HUES64 (cell line): Measurements from ENCODE around the gene TNRC18.

ENCODE experiments used
- H3K27ac ChIP-seq: 2 replicates; pipeline ENCODE4 v1.7.0; 2013; ENCODE audit warnings: low read depth, low read length, inconsistent platforms
- H3K27me3 ChIP-seq: 2 replicates; pipeline ENCODE4 v1.6.1; 2013; ENCODE audit warnings: mild to moderate bottlenecking, low read length; ENCODE audit not compliant: insufficient read depth
- H3K36me3 ChIP-seq: 2 replicates; pipeline ENCODE4 v1.6.1; 2013; ENCODE audit warnings: mild to moderate bottlenecking, low read length; ENCODE audit not compliant: insufficient read depth
- H3K4me1 ChIP-seq: 2 replicates; pipeline ENCODE4 v1.6.1; 2013; ENCODE audit warnings: mild to moderate bottlenecking, low read length, moderate library complexity; ENCODE audit not compliant: insufficient read depth
- H3K4me3 ChIP-seq: 2 replicates; pipeline ENCODE4 v1.5.1; 2013; ENCODE audit warnings: mild to moderate bottlenecking, low read length, moderate library complexity
- H3K9ac ChIP-seq: 2 replicates; pipeline ENCODE4 v1.6.1; 2013; ENCODE audit warnings: mild to moderate bottlenecking, low read depth, low read length
- H3K9me3 ChIP-seq: 2 replicates; pipeline ENCODE4 v1.6.1; 2013; ENCODE audit warnings: low read depth, low read length; ENCODE audit not compliant: insufficient read depth
- WGBS: fragments of 150-250, 120-280 bp; methylation state at CpG from one replicate; pipeline ENCODE4 v1.1.7; 2013; ENCODE audit warnings: missing lambda C conversion rate; 5-methylcytosine and 5-hydroxymethylcytosine counted together

TNRC18 gene

GRCh38 chr7:5436003-5436678, 12.5 kb upstream of the TNRC18 start:
- no peak overlapping the region for H3K27ac ChIP-seq
- H3K36me3 ChIP-seq: no peaks in the 10 kb centered on the region
- 85% methylated on average over 5 of the region's 5 CpGs for WGBS
- peaks cover 8% of the 10 kb centered on the region for H3K27me3 ChIP-seq
- H3K9me3 ChIP-seq: peaks cover 9% of the 10 kb centered on the region; the same call in 1 of the 2 replicates
- no peak overlapping the region for H3K4me3 ChIP-seq
- no peak overlapping the region for H3K9ac ChIP-seq
- H3K4me1 ChIP-seq: no peaks in the 10 kb centered on the region

DNA sequence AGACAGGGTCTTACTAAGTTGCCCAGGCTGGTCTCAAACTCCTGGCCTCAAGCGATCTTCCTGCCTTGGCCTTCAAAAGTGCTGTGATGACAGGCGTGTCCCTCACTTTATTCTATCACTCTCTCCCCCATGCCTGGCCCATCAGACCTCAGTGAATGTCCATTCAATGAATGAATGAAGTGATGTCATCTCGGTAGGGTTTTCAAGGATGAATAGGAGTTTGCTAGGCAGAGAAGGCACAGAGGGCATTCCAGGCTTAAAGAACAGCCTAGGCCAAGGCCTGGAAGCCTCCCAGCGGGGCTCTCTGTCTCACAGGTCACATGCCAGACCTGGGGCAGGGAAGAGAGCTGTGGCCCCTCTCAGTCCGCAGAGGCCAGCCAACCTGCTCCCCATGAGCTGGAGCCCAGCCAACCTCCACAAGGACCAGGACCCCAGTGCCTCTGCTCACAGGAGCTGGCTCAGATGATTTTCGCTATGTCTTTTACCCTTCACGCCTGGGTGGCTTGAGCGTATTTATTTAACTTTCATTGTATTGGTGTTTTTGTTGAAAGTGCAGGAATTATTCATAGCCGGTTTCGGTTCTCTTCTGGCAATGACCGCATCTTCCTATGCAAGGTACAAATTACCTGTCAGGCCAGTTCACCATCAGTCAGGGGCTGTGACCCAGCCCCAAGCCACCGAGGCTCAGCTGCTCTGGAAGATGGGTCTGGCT, 11.8 kb upstream of the TNRC18 start:
- no peak overlapping the region for H3K4me3 ChIP-seq
- WGBS: 88% methylated on average over 12 of the region's 12 CpGs
- H3K9me3 ChIP-seq: peaks cover 9% of the 10 kb centered on the region; the same call in 1 of the 2 replicates
- H3K36me3 ChIP-seq: no peaks in the 10 kb centered on the region
- H3K27ac ChIP-seq: no peak overlapping the region
- peaks cover 15% of the 10 kb centered on the region for H3K27me3 ChIP-seq
- H3K9ac ChIP-seq: no peak overlapping the region
- H3K4me1 ChIP-seq: no peaks in the 10 kb centered on the region

GRCh38 chr7:5433181-5433580, 9.5 kb upstream of the TNRC18 start:
- H3K9ac ChIP-seq: no peak overlapping the region
- WGBS: 95% methylated on average over 3 of the region's 3 CpGs

DNA sequence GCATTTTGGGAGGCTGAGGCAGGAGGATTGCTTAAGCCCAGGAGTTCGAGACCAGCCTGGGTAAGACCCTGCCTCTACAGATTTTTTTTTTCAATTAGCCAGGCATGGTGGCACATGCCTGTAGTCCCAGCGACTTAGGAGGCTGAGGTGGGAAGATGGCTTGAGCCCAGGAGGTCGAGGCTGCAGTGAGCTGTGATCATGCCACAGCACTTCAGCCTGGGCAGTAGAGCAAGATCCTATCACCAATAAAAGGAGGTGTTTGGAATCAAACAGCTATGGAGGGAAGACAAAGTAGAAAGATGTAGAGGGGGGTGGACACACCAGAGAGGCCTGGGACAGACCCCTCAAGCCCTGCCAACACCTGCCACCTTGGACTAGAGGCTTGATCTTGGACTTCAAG, 9.1 kb upstream of the TNRC18 start:
- Histone ChIP-seq H3K9ac (no peak overlapping the region), H3K4me1 (peaks cover 16% of the 10 kb centered on the region), H3K27ac (no peak overlapping the region), H3K9me3 (peaks cover 9% of the 10 kb centered on the region; the same call in 1 of the 2 replicates), H3K27me3 (peaks cover 42% of the 10 kb centered on the region), H3K36me3 (no peaks in the 10 kb centered on the region), H3K4me3 (no peak overlapping the region)
- 94% methylated on average over 3 of the region's 3 CpGs for WGBS

More at GRCh38 chr7:5433181-5433580, 9.5 kb upstream of the TNRC18 start:
- Histone ChIP-seq H3K9me3 (peaks cover 9% of the 10 kb centered on the region; the same call in 1 of the 2 replicates), H3K36me3 (no peaks in the 10 kb centered on the region), H3K27ac (no peak overlapping the region), H3K4me3 (no peak overlapping the region), H3K27me3 (peaks cover 37% of the 10 kb centered on the region), H3K4me1 (peaks cover 16% of the 10 kb centered on the region)

- H3K36me3 ChIP-seq: no peaks in the 10 kb centered on the region
- 71% methylated on average over 4 of the region's 4 CpGs for WGBS
- H3K27me3 ChIP-seq: peaks cover 46% of the 10 kb centered on the region
- H3K9me3 ChIP-seq: peaks cover 6% of the 10 kb centered on the region; the same call in 1 of the 2 replicates
- peaks cover 16% of the 10 kb centered on the region for H3K4me1 ChIP-seq
- no peak overlapping the region for H3K9ac ChIP-seq
- no peak overlapping the region for H3K4me3 ChIP-seq
- H3K27ac ChIP-seq: no peak overlapping the region
These were observed 8.0 kb upstream of the TNRC18 start for GRCh38 chr7:5431560-5432015.

DNA sequence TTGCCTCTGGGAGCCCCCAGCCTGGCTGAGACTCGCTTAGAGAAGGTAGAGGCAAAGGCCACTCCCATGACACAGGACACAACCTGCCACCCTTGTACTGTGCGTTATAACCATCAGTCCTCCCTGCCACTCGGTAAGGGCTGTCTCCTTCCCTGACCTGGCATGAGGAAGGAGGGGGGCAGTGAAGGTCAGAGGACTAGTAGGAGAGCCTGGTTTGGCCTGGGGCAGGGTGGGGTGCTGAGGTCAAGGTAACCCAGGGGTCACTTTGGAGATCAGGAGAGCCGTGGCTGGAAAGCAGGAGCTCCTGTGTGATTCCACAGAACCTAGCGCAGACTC, 6.9 kb upstream of the TNRC18 start:
- Histone ChIP-seq H3K27ac (no peak overlapping the region), H3K27me3 (peaks cover 46% of the 10 kb centered on the region), H3K9ac (no peak overlapping the region), H3K4me1 (peaks cover 16% of the 10 kb centered on the region), H3K4me3 (no peak overlapping the region), H3K9me3 (peaks cover 6% of the 10 kb centered on the region; the same call in 1 of the 2 replicates), H3K36me3 (no peaks in the 10 kb centered on the region)
- 89% methylated on average over 5 of the region's 5 CpGs for WGBS

GRCh38 chr7:5429857-5430611, 6.4 kb upstream of the TNRC18 start:
- H3K36me3 ChIP-seq: no peaks in the 10 kb centered on the region
- H3K9me3 ChIP-seq: peaks cover 6% of the 10 kb centered on the region; the same call in 1 of the 2 replicates
- WGBS: 21% methylated on average over 29 of the region's 30 CpGs
- peaks cover 16% of the 10 kb centered on the region for H3K4me1 ChIP-seq
- peak overlapping the region; percentile 83 for H3K4me3 ChIP-seq
- H3K9ac ChIP-seq: peak overlapping the region; percentile 94
- H3K27ac ChIP-seq: no peak overlapping the region
- peaks cover 49% of the 10 kb centered on the region for H3K27me3 ChIP-seq

DNA sequence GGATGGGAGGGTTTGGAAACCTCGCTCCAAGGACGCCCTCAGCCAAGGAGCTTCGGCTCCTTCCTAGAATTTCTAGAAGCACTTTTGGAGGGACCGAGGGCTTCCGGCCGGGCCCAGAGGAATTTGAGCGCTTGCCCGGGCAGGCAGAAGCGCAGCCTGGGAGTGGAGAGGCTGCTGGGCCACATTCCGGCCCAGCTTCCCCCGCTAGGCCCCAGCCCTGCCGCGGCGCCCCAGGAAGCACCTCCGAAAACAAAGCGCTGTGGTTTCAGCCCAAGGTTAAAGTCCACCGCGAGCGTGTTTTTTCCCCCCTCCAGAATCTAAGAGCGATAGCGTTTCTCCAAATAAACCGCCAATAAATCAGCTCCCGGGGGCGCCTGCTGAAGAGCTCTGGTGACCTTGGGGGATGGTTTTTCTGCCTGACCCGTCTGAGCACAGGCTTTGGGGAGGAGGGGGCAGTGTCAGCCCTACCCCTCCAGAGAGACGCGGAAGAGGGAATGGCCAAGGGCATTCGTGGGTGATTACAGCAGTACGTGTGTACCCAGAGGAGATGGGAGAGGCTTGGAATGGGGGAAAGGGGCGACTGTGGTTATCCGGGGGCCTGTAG, 5.7 kb upstream of the TNRC18 start:
- H3K36me3 ChIP-seq: no peaks in the 10 kb centered on the region
- H3K9ac ChIP-seq: peak overlapping the region; percentile 94
- H3K4me1 ChIP-seq: peaks cover 16% of the 10 kb centered on the region
- WGBS: under 1% methylated on average over 31 of the region's 31 CpGs
- H3K27ac ChIP-seq: peak overlapping the region; percentile 78; the same call in 1 of the 2 replicates
- H3K9me3 ChIP-seq: peaks cover 6% of the 10 kb centered on the region; the same call in 1 of the 2 replicates
- peak overlapping the region; percentile 83 for H3K4me3 ChIP-seq
- H3K27me3 ChIP-seq: peaks cover 56% of the 10 kb centered on the region

GRCh38 chr7:5428478-5429252, 5.0 kb upstream of the TNRC18 start:
- Histone ChIP-seq H3K4me1 (peaks cover 16% of the 10 kb centered on the region), H3K9me3 (peaks cover 6% of the 10 kb centered on the region; the same call in 1 of the 2 replicates), H3K27me3 (peaks cover 56% of the 10 kb centered on the region), H3K36me3 (no peaks in the 10 kb centered on the region), H3K4me3 (peak overlapping the region; percentile 83), H3K27ac (peak overlapping the region; percentile 78; the same call in 1 of the 2 replicates), H3K9ac (peak overlapping the region; percentile 94)
- WGBS: 4% methylated on average over 46 of the region's 46 CpGs

DNA sequence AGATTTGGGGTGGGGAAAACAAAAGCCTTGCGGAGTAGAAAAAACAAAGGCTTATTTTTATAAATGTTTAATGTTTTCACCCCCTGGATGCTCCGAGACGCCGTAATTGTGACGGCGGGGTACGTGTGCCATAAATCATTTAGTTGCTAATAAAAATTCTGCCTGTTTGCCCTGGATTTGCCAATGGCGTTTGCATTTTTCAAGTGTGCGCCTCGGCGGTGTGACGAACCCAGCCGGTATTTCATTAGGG, 2.5 kb upstream of the TNRC18 start:
- Histone ChIP-seq H3K36me3 (no peaks in the 10 kb centered on the region), H3K9me3 (no peaks in the 10 kb centered on the region), H3K4me1 (peaks cover 22% of the 10 kb centered on the region), H3K4me3 (peak overlapping the region; percentile 83), H3K9ac (peak overlapping the region; percentile 94), H3K27me3 (peaks cover 65% of the 10 kb centered on the region), H3K27ac (peak overlapping the region; percentile 98)
- WGBS: under 1% methylated on average over 13 of the region's 13 CpGs
